ENCODE measurements around the gene TOMM5.

Gene TOMM5

DNA sequence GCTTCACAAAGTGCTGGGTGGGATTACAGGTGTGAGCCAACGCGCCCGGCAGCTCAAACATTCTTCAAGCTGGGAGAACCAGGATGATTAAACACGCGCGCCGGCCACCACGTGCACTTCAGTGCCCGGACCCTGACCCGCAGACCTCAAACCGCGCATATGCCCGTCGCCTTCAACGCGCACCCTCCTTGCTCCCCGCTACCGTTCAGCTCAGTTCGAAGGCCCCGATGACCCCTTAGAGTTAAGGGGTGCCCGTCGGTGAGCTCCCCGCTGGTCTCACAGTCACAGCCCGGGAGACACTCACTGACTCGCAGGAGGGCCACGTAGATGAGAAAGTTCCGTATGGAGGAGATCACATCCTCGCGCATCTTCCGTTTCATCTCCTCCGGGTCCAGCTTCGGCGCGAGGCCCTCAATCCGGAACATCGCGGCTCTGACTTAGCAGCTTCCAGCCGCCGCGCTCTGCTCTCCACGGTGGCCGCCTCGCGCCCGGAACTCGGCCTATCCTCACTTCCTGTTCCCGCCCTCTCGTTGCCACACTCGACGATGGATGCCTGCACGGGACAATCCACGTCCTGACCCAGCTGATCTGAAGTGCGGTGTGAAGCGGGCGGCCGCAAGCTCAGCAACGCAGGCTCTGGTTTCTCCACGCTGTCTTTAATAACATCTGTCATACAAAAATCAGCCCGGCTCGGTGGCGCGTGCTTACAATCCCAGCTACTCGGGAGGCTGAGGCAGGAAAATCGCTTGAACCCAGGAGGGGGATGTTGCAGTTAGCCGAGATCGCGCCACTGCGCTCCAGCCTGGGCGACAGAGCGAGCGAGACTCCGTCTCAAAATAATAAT lies at the start of gene TOMM5:
TOMM5 (minus strand) TSS at position 490 of the 844 bp plus-strand sequence; CDS start at position 425, 65 bp downstream.
- DNase-seq (ENCODE audit: low spot score in 2 of 2) (peak; percentile 81 to 82), ATAC-seq (replicated peaks; ENCODE audit: extremely low read depth, poor library complexity, severe bottlenecking) (peak; percentile 96)
- Mint-ChIP-seq H3K36me3 (ENCODE audit: insufficient read depth) (peaks cover 21% of the 10 kb centered on the region), H3K27ac (ENCODE audit: low read depth) (peak within 1 kb of the TSS; percentile 92), H3K27me3 (peaks cover 19% of the 10 kb centered on the region), H3K4me3 (peak within 1 kb of the TSS; percentile 96), H3K9me3 (no peaks in the 10 kb centered on the region), H3K4me1 (peaks cover 23% of the 10 kb centered on the region)

DNA sequence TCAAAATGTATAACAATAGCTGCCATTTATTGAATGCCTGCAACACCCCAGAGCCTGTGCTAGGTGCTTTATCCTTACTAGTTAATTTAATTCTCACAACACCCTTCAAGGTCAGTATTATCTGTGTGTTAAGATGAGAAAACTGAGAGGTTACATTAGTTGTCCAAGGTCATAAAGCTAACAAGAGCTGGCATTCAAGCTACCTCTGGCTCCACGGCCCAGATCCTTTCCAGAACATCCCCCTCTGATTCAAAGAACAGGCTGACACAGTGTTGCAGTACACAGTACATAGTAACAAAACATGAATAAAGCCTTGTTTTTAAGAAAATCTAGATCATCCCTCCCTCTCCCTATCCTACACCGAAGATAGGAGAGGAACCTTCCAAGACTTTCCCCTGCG lies 48.9 kb upstream of the TOMM5 start:
- no peaks in the 10 kb centered on the region for H3K9me3 Mint-ChIP-seq
- no peak for DNase-seq (ENCODE audit: low spot score in 2 of 2)
- H3K4me3 Mint-ChIP-seq, result no peak overlapping the region
- no peaks in the 10 kb centered on the region for H3K4me1 Mint-ChIP-seq
- no peaks in the 10 kb centered on the region for H3K36me3 Mint-ChIP-seq (ENCODE audit: insufficient read depth)
- peaks cover 35% of the 10 kb centered on the region for H3K27me3 Mint-ChIP-seq
- ATAC-seq (replicated peaks; ENCODE audit: extremely low read depth, poor library complexity, severe bottlenecking), result no peak
- H3K27ac Mint-ChIP-seq (ENCODE audit: low read depth), result no peak overlapping the region

DNA sequence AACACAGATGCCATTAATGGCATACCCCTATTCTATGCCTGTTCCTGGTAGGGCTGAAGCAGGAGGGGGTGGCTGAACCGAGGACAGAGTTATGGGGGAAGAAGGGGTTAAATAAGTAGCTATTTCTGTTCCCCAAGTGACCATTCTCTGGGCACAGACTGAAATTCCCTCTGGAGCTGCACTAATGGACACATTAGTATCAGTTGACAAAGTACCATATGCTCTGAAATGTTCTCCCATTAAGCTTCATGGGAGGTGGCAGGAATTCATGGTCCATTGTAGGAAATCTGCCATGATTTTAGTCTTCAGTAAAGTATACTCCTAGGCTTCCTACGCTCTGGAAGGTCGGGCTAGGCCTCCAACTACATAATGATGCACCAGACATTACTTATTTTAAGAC lies 47.8 kb upstream of the TOMM5 start:
- DNase-seq (ENCODE audit: low spot score in 2 of 2) (no peak), ATAC-seq (replicated peaks; ENCODE audit: extremely low read depth, poor library complexity, severe bottlenecking) (no peak)
- H3K9me3 Mint-ChIP-seq, result no peaks in the 10 kb centered on the region
- no peaks in the 10 kb centered on the region for H3K4me1 Mint-ChIP-seq
- H3K27ac Mint-ChIP-seq (ENCODE audit: low read depth), result no peak overlapping the region
- H3K36me3 Mint-ChIP-seq (ENCODE audit: insufficient read depth), result no peaks in the 10 kb centered on the region
- no peak overlapping the region for H3K4me3 Mint-ChIP-seq
- H3K27me3 Mint-ChIP-seq, result peaks cover 43% of the 10 kb centered on the region

DNA sequence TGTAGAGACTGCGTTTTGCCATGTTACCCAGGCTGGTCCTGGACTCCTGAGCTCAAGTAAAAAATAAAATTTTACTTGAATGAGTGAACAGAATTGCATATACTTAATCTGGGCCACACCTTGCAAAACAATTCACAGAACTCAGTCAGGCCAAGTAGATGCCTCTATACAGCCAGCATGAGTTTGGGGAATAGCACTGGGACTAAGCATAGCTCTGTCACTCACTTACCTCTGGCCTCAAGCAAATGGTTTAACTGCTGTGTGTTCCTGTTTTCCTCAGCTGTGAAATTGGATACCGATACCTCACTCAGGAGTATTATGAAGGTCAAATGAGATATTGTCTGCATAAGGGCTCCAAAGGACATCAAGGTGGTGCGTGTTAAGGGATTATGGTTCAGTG lies 47.4 kb upstream of the TOMM5 start:
- H3K36me3 Mint-ChIP-seq (ENCODE audit: insufficient read depth), result no peaks in the 10 kb centered on the region
- DNase-seq (ENCODE audit: low spot score in 2 of 2) (no peak), ATAC-seq (replicated peaks; ENCODE audit: extremely low read depth, poor library complexity, severe bottlenecking) (no peak)
- H3K9me3 Mint-ChIP-seq, result no peaks in the 10 kb centered on the region
- H3K27me3 Mint-ChIP-seq, result peaks cover 44% of the 10 kb centered on the region
- no peak overlapping the region for H3K27ac Mint-ChIP-seq (ENCODE audit: low read depth)
- no peak overlapping the region for H3K4me3 Mint-ChIP-seq
- no peaks in the 10 kb centered on the region for H3K4me1 Mint-ChIP-seq

DNA sequence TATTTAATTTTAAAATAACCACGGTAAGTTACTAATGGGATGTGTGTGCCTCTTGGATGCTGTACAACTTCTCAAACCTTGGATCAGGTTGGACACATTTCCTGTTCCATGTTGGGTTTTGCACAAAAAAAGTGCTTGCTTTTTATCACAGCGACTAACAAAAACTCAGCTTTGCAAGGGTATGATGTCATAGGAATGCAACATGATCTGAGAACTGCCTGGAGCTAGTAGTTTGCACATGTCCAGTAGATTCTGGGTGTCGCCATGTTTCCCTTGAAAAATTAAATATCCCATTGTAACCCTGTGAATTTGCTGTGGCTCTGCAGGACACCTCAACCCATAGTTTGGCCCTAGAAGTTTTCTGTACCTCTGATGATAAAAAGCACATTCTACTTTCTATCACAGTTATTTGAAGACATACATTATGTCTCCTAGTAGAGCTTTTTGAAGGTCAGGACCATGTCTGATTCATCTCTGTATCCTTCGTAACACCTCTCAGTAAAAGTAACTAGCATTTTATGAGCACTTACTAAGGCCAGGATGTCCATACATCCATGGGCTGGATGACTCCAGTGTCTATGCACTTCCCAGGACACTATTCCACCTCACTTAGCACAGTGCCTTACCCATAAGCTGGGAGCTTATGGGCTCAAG lies 46.8 kb upstream of the TOMM5 start:
- Mint-ChIP-seq H3K36me3 (ENCODE audit: insufficient read depth) (no peaks in the 10 kb centered on the region), H3K9me3 (no peaks in the 10 kb centered on the region), H3K4me1 (no peaks in the 10 kb centered on the region), H3K4me3 (no peak overlapping the region), H3K27me3 (peaks cover 44% of the 10 kb centered on the region), H3K27ac (ENCODE audit: low read depth) (no peak overlapping the region)
- ATAC-seq (replicated peaks; ENCODE audit: extremely low read depth, poor library complexity, severe bottlenecking) (no peak), DNase-seq (ENCODE audit: low spot score in 2 of 2) (no peak)

DNA sequence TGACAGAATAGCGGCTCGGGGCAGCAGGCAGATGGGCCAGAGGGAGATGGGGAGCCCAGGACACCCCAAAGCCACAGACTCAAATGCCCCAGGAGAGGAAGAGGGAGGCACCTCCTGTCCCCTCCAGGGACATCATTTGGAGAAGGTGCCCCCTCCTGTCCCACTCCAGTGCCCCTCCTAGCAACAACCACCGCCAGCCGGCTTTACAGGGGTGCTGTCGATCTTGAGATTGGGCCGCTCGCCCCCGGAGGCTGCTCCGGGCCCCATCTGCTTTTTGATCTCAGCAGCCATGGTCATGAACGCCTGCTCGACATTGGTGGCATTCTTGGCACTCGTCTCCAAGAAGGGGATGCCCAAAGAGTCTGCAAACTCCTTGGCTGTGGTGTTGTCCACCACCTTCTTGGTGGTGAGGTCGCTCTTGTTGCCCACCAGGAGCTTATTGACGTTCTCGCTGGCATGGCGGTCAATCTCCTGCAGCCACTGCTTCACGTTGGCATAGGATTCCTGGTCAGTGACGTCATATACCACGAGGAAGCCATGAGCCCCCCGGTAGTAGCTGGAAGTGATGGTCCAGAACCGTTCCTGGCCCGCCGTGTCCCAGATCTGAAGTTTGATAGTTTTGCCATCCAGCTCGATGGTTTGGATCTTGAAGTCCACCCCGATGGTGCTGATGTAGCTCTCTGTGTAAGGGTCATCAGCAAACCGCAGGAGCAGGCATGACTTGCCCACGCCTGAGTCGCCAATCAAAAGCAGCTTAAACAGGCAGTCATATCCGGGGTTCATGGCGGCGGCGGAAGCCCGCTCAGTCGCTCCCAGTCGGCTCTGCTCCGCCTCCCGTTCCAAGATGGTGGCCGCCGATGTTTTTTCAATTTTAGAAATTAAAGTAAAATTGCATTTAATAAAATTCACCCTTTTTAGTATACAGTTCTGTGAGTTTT lies 44.4 kb upstream of the TOMM5 start:
- H3K27me3 Mint-ChIP-seq, result peaks cover 24% of the 10 kb centered on the region
- H3K4me1 Mint-ChIP-seq, result no peaks in the 10 kb centered on the region
- no peak for DNase-seq (ENCODE audit: low spot score in 2 of 2)
- no peaks in the 10 kb centered on the region for H3K36me3 Mint-ChIP-seq (ENCODE audit: insufficient read depth)
- H3K27ac Mint-ChIP-seq (ENCODE audit: low read depth), result no peak overlapping the region
- no peak overlapping the region for H3K4me3 Mint-ChIP-seq
- no peak for ATAC-seq (replicated peaks; ENCODE audit: extremely low read depth, poor library complexity, severe bottlenecking)
- H3K9me3 Mint-ChIP-seq, result no peaks in the 10 kb centered on the region

DNA sequence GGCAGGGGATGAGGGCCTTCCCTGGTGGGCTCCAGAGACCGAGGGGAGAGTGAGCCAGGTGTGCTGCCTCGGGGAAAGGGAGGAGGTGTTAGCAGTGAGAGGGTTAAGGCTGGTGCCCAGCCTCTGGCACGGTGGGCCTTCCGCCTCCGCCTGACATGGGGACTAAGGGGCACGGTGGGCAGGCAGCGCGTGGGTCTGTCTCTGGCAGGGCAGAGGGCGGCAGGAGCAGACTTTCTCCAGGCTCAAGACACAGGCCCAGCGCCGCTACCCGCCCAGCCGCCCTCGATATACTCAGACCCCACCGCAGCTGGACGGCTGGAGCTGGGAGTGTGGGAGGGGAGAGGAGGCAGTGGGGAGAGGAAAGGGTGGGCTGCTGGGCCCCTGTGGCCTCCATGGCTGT lies 43.4 kb upstream of the TOMM5 start:
- DNase-seq (ENCODE audit: low spot score in 2 of 2) (no peak), ATAC-seq (replicated peaks; ENCODE audit: extremely low read depth, poor library complexity, severe bottlenecking) (no peak)
- no peaks in the 10 kb centered on the region for H3K9me3 Mint-ChIP-seq
- H3K4me1 Mint-ChIP-seq, result no peaks in the 10 kb centered on the region
- H3K36me3 Mint-ChIP-seq (ENCODE audit: insufficient read depth), result no peaks in the 10 kb centered on the region
- H3K27ac Mint-ChIP-seq (ENCODE audit: low read depth), result no peak overlapping the region
- peaks cover 24% of the 10 kb centered on the region for H3K27me3 Mint-ChIP-seq
- H3K4me3 Mint-ChIP-seq, result no peak overlapping the region

DNA sequence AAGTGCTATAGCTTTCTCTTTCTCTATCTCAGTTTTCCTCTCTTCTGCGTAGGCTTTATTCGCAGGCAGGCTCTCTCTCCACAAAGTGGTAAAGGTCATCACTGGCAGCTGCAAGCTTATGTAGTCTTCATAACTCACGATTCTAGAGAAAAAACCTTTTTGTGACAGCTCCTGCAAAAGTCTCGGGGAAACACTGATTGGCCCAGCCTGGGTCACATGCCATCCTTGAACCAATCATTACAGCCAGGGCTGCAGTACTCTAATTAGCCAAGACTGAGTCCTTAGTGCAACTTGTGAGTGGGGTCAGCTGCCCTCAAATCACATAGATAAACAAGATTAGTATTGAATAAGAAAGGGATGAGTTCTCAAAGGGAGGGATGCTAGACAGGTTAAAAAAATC lies 40.1 kb upstream of the TOMM5 start:
- Mint-ChIP-seq H3K4me1 (no peaks in the 10 kb centered on the region), H3K36me3 (ENCODE audit: insufficient read depth) (no peaks in the 10 kb centered on the region), H3K27ac (ENCODE audit: low read depth) (no peak overlapping the region), H3K4me3 (no peak overlapping the region), H3K9me3 (no peaks in the 10 kb centered on the region), H3K27me3 (peaks cover 24% of the 10 kb centered on the region)
- ATAC-seq (replicated peaks; ENCODE audit: extremely low read depth, poor library complexity, severe bottlenecking) (no peak), DNase-seq (ENCODE audit: low spot score in 2 of 2) (no peak)

DNA sequence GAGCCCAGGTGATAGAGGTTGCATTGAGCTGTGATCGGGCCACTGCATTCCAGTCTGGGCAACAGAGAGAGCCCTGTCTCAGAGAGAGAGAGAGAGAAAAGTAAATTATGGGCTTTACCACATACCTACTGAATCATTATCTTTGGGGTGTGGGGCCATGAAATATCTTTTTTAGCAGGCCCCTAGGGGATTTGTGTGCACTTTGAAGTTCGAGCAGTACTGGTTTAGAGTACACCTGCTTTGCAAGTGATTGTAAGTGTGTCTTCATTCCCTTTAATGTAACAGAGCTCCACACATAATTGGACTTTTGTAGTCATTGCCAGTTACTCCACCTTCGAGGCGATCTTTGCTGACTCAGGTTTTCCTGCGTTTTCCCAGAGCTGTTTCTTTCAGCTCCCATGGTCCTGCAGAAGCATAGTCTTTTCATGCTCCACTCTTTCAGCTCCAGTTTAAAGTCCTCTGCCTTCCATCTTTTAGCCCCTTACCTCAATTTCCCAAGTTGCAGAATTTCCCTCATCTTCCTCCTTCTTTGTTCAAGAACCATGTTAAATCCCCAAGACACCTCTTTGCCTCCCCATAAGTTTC lies 34.4 kb upstream of the TOMM5 start:
- ATAC-seq (replicated peaks; ENCODE audit: extremely low read depth, poor library complexity, severe bottlenecking), result no peak
- DNase-seq (ENCODE audit: low spot score in 2 of 2), result no peak
- no peaks in the 10 kb centered on the region for H3K4me1 Mint-ChIP-seq
- H3K9me3 Mint-ChIP-seq, result no peaks in the 10 kb centered on the region
- peak overlapping the region; percentile 7 for H3K27ac Mint-ChIP-seq (ENCODE audit: low read depth)
- H3K27me3 Mint-ChIP-seq, result no peaks in the 10 kb centered on the region
- no peak overlapping the region for H3K4me3 Mint-ChIP-seq
- no peaks in the 10 kb centered on the region for H3K36me3 Mint-ChIP-seq (ENCODE audit: insufficient read depth)

DNA sequence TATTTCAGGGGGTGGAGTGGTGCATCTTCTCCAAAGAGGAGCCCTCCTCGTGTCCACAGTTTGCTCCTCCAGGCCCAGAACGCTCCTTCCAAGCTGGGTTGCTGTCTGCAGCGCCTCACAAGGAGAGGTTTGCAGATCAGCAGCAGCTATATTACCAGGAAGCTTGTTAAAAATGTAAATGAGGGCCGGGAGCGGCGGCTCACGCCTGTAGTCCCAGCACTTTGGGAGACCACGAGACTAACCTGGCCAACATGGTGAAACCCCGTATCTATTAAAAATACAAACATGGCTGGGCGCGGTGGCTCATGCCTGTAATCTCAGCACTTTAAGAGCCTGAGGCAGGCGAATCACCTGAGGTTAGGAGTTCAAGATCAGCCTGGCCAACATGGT lies 33.4 kb upstream of the TOMM5 start:
- H3K27ac Mint-ChIP-seq (ENCODE audit: low read depth), result no peak overlapping the region
- no peaks in the 10 kb centered on the region for H3K27me3 Mint-ChIP-seq
- no peak for DNase-seq (ENCODE audit: low spot score in 2 of 2)
- ATAC-seq (replicated peaks; ENCODE audit: extremely low read depth, poor library complexity, severe bottlenecking), result no peak
- no peaks in the 10 kb centered on the region for H3K9me3 Mint-ChIP-seq
- H3K4me1 Mint-ChIP-seq, result no peaks in the 10 kb centered on the region
- no peaks in the 10 kb centered on the region for H3K36me3 Mint-ChIP-seq (ENCODE audit: insufficient read depth)
- H3K4me3 Mint-ChIP-seq, result no peak overlapping the region

DNA sequence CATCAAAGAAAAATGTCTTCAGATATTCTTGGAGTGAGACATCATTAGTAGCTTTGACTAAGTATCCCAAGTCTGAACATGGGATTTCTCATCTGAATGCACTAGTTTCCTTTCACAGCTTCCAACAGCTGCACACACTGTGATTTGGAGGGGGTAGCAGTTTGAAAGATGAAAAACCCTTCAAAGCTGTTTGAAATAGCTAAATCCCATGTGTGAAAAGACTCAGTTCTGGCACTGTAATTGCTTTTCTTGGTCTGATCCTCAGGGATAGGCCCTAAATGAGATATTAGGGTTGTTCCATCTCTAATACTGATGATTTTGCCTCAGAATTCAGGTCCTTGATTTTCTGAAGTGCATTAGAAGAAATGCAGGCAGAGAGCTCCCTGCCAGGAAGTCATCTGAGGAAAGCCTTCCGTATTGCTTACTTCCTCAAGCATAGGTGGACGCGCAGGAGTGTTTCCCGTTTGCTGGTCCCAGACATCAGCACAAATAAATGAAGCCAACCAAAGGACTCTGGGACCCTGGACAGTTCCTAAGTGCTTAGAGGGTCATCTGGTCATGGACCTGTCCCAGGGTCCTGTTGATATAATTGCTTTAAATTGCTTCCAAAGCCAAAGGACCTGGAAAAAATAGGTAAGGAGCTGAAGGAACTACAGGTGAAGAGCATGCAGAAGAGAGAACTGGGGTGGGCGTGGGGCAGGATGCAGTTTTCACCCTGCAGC lies 32.8 kb upstream of the TOMM5 start:
- Mint-ChIP-seq H3K27me3 (no peaks in the 10 kb centered on the region), H3K36me3 (ENCODE audit: insufficient read depth) (no peaks in the 10 kb centered on the region), H3K4me3 (no peak overlapping the region), H3K4me1 (no peaks in the 10 kb centered on the region), H3K27ac (ENCODE audit: low read depth) (no peak overlapping the region), H3K9me3 (no peaks in the 10 kb centered on the region)
- no peak for ATAC-seq (replicated peaks; ENCODE audit: extremely low read depth, poor library complexity, severe bottlenecking)
- DNase-seq (ENCODE audit: low spot score in 2 of 2), result no peak

DNA sequence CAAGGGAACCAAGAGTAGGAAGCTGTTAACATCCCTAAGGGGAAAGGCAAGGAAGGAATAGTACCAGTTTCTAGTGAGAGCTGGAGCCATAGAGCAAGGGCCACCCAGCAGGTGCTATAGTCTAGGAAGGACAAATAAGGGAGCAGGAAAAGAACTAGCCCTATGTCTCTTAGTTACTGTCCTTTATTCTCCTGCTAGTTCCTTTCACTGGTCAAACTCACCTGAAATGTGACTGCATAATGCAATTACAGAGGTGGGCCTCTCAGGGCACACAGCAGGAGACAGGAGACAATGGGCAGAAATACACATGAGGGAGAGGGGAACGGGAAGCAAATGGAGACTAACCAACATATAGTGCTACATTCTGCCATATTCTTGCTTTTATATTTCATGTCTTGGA lies 31.7 kb upstream of the TOMM5 start:
- no peak for ATAC-seq (replicated peaks; ENCODE audit: extremely low read depth, poor library complexity, severe bottlenecking)
- DNase-seq (ENCODE audit: low spot score in 2 of 2), result no peak
- Mint-ChIP-seq H3K9me3 (no peaks in the 10 kb centered on the region), H3K4me1 (no peaks in the 10 kb centered on the region), H3K36me3 (ENCODE audit: insufficient read depth) (no peaks in the 10 kb centered on the region), H3K4me3 (no peak overlapping the region), H3K27ac (ENCODE audit: low read depth) (no peak overlapping the region), H3K27me3 (no peaks in the 10 kb centered on the region)
